Measurements from ENCODE around the gene TAB2. TPM values are rescaled to one million over a fixed set of nuclear protein-coding genes. Genes with fewer than 3 reads are reported as not detected.

TAB2 gene
- total and polyA plus RNA-seq, 2 donors (not counting 3 experiments of a cell fraction or from before 2014, with no cell fraction given), result 26.0 to 37.4 TPM

GRCh38 chr6:149323925-149324324 is 6.4 kb downstream of the TAB2 start:
- Histone ChIP-seq H3K27me3 (ENCODE audit: control insufficient read depth in 2 of 2, insufficient read depth in 2 of 2, low read length in 2 of 2) (no peaks in the 10 kb centered on the region), H3K4me2 (ENCODE audit: insufficient read depth, low read length) (no peak overlapping the region), H3K27ac (ENCODE audit: insufficient read depth, low read depth, low read length) (no peak overlapping the region), H3K9me3 (replicated peaks; ENCODE audit: control insufficient read depth, insufficient read depth, low read length) (no peaks in the 10 kb centered on the region), H3K9me1 (replicated peaks; ENCODE audit: control insufficient read depth, extremely low read depth, insufficient read depth, low read length) (no peaks in the 10 kb centered on the region), H3K36me3 (ENCODE audit: control insufficient read depth in 2 of 2, extremely low read depth in 1 of 2, insufficient read depth in 2 of 2, low read length in 2 of 2) (no peaks in the 10 kb centered on the region), H2AFZ (ENCODE audit: low read depth, low read length) (no peak overlapping the region), H4K20me1 (replicated peaks; ENCODE audit: control insufficient read depth, extremely low read depth, insufficient read depth, low read length) (peaks cover 41% of the 10 kb centered on the region), H3K4me1 (ENCODE audit: control insufficient read depth, extremely low read depth, insufficient read depth, low read length) (peaks cover 9% of the 10 kb centered on the region), H3K4me3 (replicated peaks in 1 of 3; ENCODE audit: insufficient read depth in 1 of 3, low read depth in 1 of 3, low read length in 3 of 3) (no peak overlapping the region), H3K9ac (replicated peaks; ENCODE audit: extremely low read depth, insufficient read depth, low read length) (no peak overlapping the region), H3K79me2 (ENCODE audit: control insufficient read depth, insufficient read depth, low read length) (peaks cover 99% of the 10 kb centered on the region)
- FAIRE-seq, result no peak
- TF ChIP-seq CTCF (IDR thresholded peaks at IDR 0.05; ENCODE audit: extremely low read depth in 1 of 2, insufficient read depth in 1 of 2, low read depth in 1 of 2, low read length in 2 of 2), result no peak
- TF ChIP-seq MAX (IDR thresholded peaks at IDR 0.05; ENCODE audit: insufficient read depth, insufficient read length), result no peak
- TF ChIP-seq MYC (IDR thresholded peaks at IDR 0.05; ENCODE audit: low read depth, low read length), result no peak
- no peak for TF ChIP-seq FOS (IDR thresholded peaks at IDR 0.05; ENCODE audit: borderline replicate concordance, insufficient read depth, low read length)
- TF ChIP-seq POLR2AphosphoS5 (IDR thresholded peaks at IDR 0.05; ENCODE audit: insufficient read depth, low read depth, low read length), result no peak
- TF ChIP-seq GATA2 (IDR thresholded peaks at IDR 0.05; ENCODE audit: insufficient read depth, insufficient read length, low read depth, low read length), result no peak
- TF ChIP-seq EZH2 (IDR thresholded peaks at IDR 0.05; ENCODE audit: borderline replicate concordance, low read depth, low read length, severe bottlenecking), result no peak
- TF ChIP-seq JUN (IDR thresholded peaks at IDR 0.05; ENCODE audit: borderline replicate concordance, insufficient read depth, insufficient read length, low read depth), result no peak
- no peak for TF ChIP-seq POLR2A (IDR thresholded peaks at IDR 0.05; ENCODE audit: low read depth, low read length)
- ChIA-PET POLR2A (no interaction called here), CTCF (interaction anchor here (2.5 kb wide), 1 partner anchor 10 kb away, joined by 8 read pairs; no protein-coding TSS in a partner anchor)
- BruUV-seq (replicated peaks), result no TSS peak
- dilution Hi-C loops (cut with MboI; ENCODE audit: extremely low pct_ligation_motif_present, low sequenced_read_pairs) (no loop called here), intact Hi-C loops (cut with micrococcal nuclease) (no loop called here)
- DNase-seq (ENCODE audit: low read depth, low spot score), result no peak

Data from endothelial cell of umbilical vein (primary cell).